H1 (cell line): ENCODE measurements around the gene MBNL1. TPM values are rescaled to one million over a fixed set of nuclear protein-coding genes. Genes with fewer than 3 reads are reported as not detected.
"Not testable (repeated sequence)": the region's sequence is repeated elsewhere in the genome, so short reads cannot be mapped to it uniquely, and the experiment has no call there.

Experiments used
- CTCF ChIA-PET: fragments of 300-600 bp; sonication (Branson Sonifier 250); formaldehyde crosslinking; loops from one replicate; lab custom pipeline; 2021; ENCODE audit not compliant: partially characterized antibody; lab: Charles Lee
- POLR2A ChIA-PET: fragments of 300-600 bp; sonication (Branson Sonifier 250); formaldehyde crosslinking; loops from one replicate; lab custom pipeline; 2021; ENCODE audit warnings: inconsistent platforms; ENCODE audit not compliant: partially characterized antibody; lab: Charles Lee
- DNase-seq, 2 experiments: peaks; one replicate each; pipeline versions ENCODE4 v3.0.0 to v3.0.0-alpha.2; 2010 to 2022; ENCODE audit warnings: low spot score in 2 of 2, low read depth in 1 of 2, mixed read lengths in 1 of 2
- FAIRE-seq: peaks from 2 replicates; lab custom pipeline; 2011; peaks lifted over from hg19 to GRCh38; lab: Jason Lieb, UNC
- H2AFZ ChIP-seq: 2 replicates; pipeline ENCODE4 v1.8.1; 2012; ENCODE audit warnings: low read length, inconsistent platforms
- H2AK5ac ChIP-seq: 2 replicates; pipeline ENCODE4 v1.6.1; 2013; ENCODE audit warnings: low read depth, low read length
- H2BK120ac ChIP-seq: replicated peaks from 2 replicates; pipeline ENCODE3; 2013; ENCODE audit warnings: low read depth, low read length, inconsistent platforms
- H2BK12ac ChIP-seq: 2 replicates; pipeline ENCODE4 v1.6.1; 2013; ENCODE audit warnings: low read depth, low read length
- H2BK15ac ChIP-seq: 2 replicates; pipeline ENCODE4 v1.6.1; 2013; ENCODE audit warnings: low read length
- H2BK20ac ChIP-seq: 2 replicates; pipeline ENCODE4 v1.6.1; 2013; ENCODE audit warnings: low read length
- H2BK5ac ChIP-seq: 2 replicates; pipeline ENCODE4 v1.6.1; 2013; ENCODE audit warnings: low read depth, low read length
- H3K14ac ChIP-seq: 2 replicates; pipeline ENCODE4 v1.6.1; 2013; ENCODE audit warnings: inconsistent platforms; ENCODE audit not compliant: insufficient read length
- H3K18ac ChIP-seq: 2 replicates; pipeline ENCODE4 v1.6.1; 2013; ENCODE audit warnings: low read length; ENCODE audit errors: extremely low read depth
- H3K23ac ChIP-seq: 2 replicates; pipeline ENCODE4 v1.6.1; 2013; ENCODE audit warnings: inconsistent platforms; ENCODE audit not compliant: insufficient read length
- H3K23me2 ChIP-seq: 2 replicates; pipeline ENCODE4 v1.6.1; 2013; ENCODE audit warnings: low read depth, low read length
- H3K27ac ChIP-seq: 2 replicates; pipeline ENCODE4 v1.6.1; 2011; ENCODE audit warnings: low read depth, low read length, inconsistent platforms
- H3K27me3 ChIP-seq, 4 experiments: replicated peaks in 1 of 4; 1 replicate in 1 of 4; 2 replicates in 3 of 4; pipeline versions ENCODE4 v1.6.1 to v1.8.1; 2011 to 2013; ENCODE audit warnings: low read length in 3 of 4, mild to moderate bottlenecking in 3 of 4, inconsistent platforms in 2 of 4, mixed read lengths in 2 of 4, moderate library complexity in 1 of 4; ENCODE audit not compliant: control insufficient read depth in 3 of 4, insufficient read depth in 3 of 4; ENCODE audit errors: extremely low read depth in 1 of 4
- H3K36me3 ChIP-seq, 4 experiments: 2 replicates each; pipeline versions ENCODE4 v1.6.1 to v1.8.1; 2011 to 2013; ENCODE audit warnings: mild to moderate bottlenecking in 4 of 4, low read length in 3 of 4, moderate library complexity in 2 of 4, control low read depth in 1 of 4, inconsistent platforms in 1 of 4; ENCODE audit not compliant: insufficient read depth in 4 of 4, control insufficient read depth in 2 of 4
- H3K4ac ChIP-seq: replicated peaks from 2 replicates; pipeline ENCODE3; 2013; ENCODE audit warnings: low read length, low read depth, mixed read lengths, inconsistent platforms; ENCODE audit not compliant: insufficient read length
- H3K4me1 ChIP-seq, 4 experiments: replicated peaks in 1 of 4; 1 replicate in 1 of 4; 2 replicates in 3 of 4; pipeline versions ENCODE4 v1.6.1 to v1.8.1; 2011 to 2013; ENCODE audit warnings: low read length in 3 of 4, inconsistent platforms in 2 of 4, mixed read lengths in 1 of 4; ENCODE audit not compliant: insufficient read depth in 4 of 4, control insufficient read depth in 3 of 4
- H3K4me2 ChIP-seq, 2 experiments: 2 replicates each; pipeline versions ENCODE4 v1.6.1 to v1.8.1; 2011 to 2013; ENCODE audit warnings: low read depth in 2 of 2, low read length in 2 of 2, control low read depth in 1 of 2, inconsistent platforms in 1 of 2, mild to moderate bottlenecking in 1 of 2; ENCODE audit not compliant: insufficient read depth in 1 of 2
- H3K4me3 ChIP-seq, 4 experiments: fragments of 200-600, 300-600 bp in 1 of 4; sonication (generic), shearing (Covaris generic), sonication (Bioruptor Twin) in 1 of 4; 2 replicates each; pipeline versions ENCODE4 v1.5.1 to v1.8.1; 2011 to 2016; ENCODE audit warnings: low read length in 4 of 4, low read depth in 3 of 4, control low read depth in 2 of 4, inconsistent platforms in 2 of 4, mild to moderate bottlenecking in 2 of 4, mixed read lengths in 1 of 4, moderate library complexity in 1 of 4; ENCODE audit not compliant: insufficient read depth in 2 of 4; ENCODE audit errors: extremely low read depth in 1 of 4
- H3K56ac ChIP-seq: replicated peaks from 2 replicates; pipeline ENCODE3; 2013; ENCODE audit warnings: low read depth, mild to moderate bottlenecking, mixed read lengths, low read length, inconsistent platforms; ENCODE audit not compliant: insufficient read length
- H3K79me1 ChIP-seq: 2 replicates; pipeline ENCODE4 v1.6.1; 2013; ENCODE audit warnings: low read depth, low read length, control low read depth
- H3K79me2 ChIP-seq, 2 experiments: 2 replicates each; pipeline versions ENCODE4 v1.6.1 to v1.8.1; 2012 to 2013; ENCODE audit warnings: low read length in 2 of 2, mild to moderate bottlenecking in 2 of 2, inconsistent platforms in 1 of 2; ENCODE audit not compliant: insufficient read depth in 2 of 2, control insufficient read depth in 1 of 2
- H3K9ac ChIP-seq, 4 experiments: replicated peaks in 1 of 4; 1 replicate in 1 of 4; 2 replicates in 3 of 4; pipeline versions ENCODE4 v1.6.1 to v1.8.1; 2011 to 2013; ENCODE audit warnings: low read depth in 3 of 4, low read length in 3 of 4, control low read depth in 2 of 4, mild to moderate bottlenecking in 2 of 4, moderate library complexity in 2 of 4, inconsistent platforms in 1 of 4; ENCODE audit errors: extremely low read depth in 1 of 4
- H3K9me3 ChIP-seq, 2 experiments: 2 replicates each; pipeline versions ENCODE4 v1.6.1 to v1.8.1; 2012 to 2013; ENCODE audit warnings: mild to moderate bottlenecking in 2 of 2, moderate library complexity in 2 of 2, control low read depth in 1 of 2, inconsistent platforms in 1 of 2, low read depth in 1 of 2, low read length in 1 of 2, mixed read lengths in 1 of 2; ENCODE audit not compliant: insufficient read depth in 2 of 2
- H4K20me1 ChIP-seq, 2 experiments: replicated peaks in 1 of 2; 2 replicates each; pipeline versions ENCODE3 to v1.8.1; 2011 to 2013; ENCODE audit warnings: inconsistent platforms in 2 of 2, low read length in 2 of 2, mild to moderate bottlenecking in 1 of 2; ENCODE audit not compliant: insufficient read depth in 2 of 2, control insufficient read depth in 1 of 2
- H4K5ac ChIP-seq: 2 replicates; pipeline ENCODE4 v1.6.1; 2013; ENCODE audit warnings: low read length, low read depth, mixed read lengths, inconsistent platforms; ENCODE audit not compliant: insufficient read length
- H4K8ac ChIP-seq: 2 replicates; pipeline ENCODE4 v1.8.0; 2013; ENCODE audit warnings: mild to moderate bottlenecking, moderate library complexity, low read length, inconsistent platforms; ENCODE audit not compliant: insufficient read depth; ENCODE audit errors: extremely low read depth
- H4K91ac ChIP-seq: replicated peaks from 2 replicates; pipeline ENCODE3; 2013; ENCODE audit warnings: low read length, mixed read lengths, inconsistent platforms; ENCODE audit not compliant: insufficient read length
- WGBS, 2 experiments: shearing (Covaris generic) in 1 of 2; methylation state at CpG; one replicate each; pipeline versions ENCODE4 v1.1.6 to v1.1.7; 2013 to 2015; ENCODE audit warnings: low lambda C conversion rate in 2 of 2, mixed read lengths in 2 of 2, inconsistent platforms in 1 of 2, low coverage in 1 of 2, missing lambda C conversion rate in 1 of 2; ENCODE audit not compliant: insufficient replicate concordance in 2 of 2, insufficient coverage in 1 of 2, insufficient read length in 1 of 2; ENCODE audit errors: extremely low coverage in 1 of 2, missing lambda C conversion rate in 1 of 2; 5-methylcytosine and 5-hydroxymethylcytosine counted together
- polyA plus RNA-seq, 7 experiments: library from polyadenylated mRNA; depleted of rRNA in 3 of 7; stranded (reverse) in 5 of 7; unstranded in 2 of 7; fragments of >200 nt in 5 of 7; fragments of 200-250 nt in 2 of 7; gene quantifications; 1 replicate in 5 of 7; 2 replicates in 1 of 7; 4 replicates in 1 of 7; pipeline versions ENCODE4 v1.2.1 to v1.2.3, GENCODE V29; 2011 to 2013; ENCODE audit warnings: missing spikeins in 2 of 7, mixed read lengths in 2 of 7
- total RNA-seq: library from RNA; stranded (reverse); fragmentation: NEBNext Ultra II Directional; extraction: Animal tissue kit (Norgen Biotek cat#: 25700); gene quantifications from 2 replicates; pipeline ENCODE4 v1.2.1, GENCODE V29; 2021

Gene MBNL1
- total and polyA plus RNA-seq, 2 of the 8 experiments (the other 6 are each of a cell fraction or from before 2014, with no cell fraction given), result 5.0 to 16.4 TPM

- H3K4ac ChIP-seq, H4K5ac ChIP-seq, H3K27me3 ChIP-seq, H3K14ac ChIP-seq, H2BK20ac ChIP-seq, H3K4me1 ChIP-seq, H3K36me3 ChIP-seq, H3K9ac ChIP-seq, DNase-seq, H2AFZ ChIP-seq, H3K79me1 ChIP-seq, H2BK120ac ChIP-seq, FAIRE-seq, H2BK12ac ChIP-seq, H3K18ac ChIP-seq, POLR2A ChIA-PET, H3K56ac ChIP-seq, H3K9me3 ChIP-seq, H3K23ac ChIP-seq, H4K8ac ChIP-seq, H2AK5ac ChIP-seq, H4K20me1 ChIP-seq, H3K4me3 ChIP-seq, H2BK15ac ChIP-seq, H3K23me2 ChIP-seq, H2BK5ac ChIP-seq, H3K4me2 ChIP-seq, CTCF ChIA-PET, H4K91ac ChIP-seq, H3K27ac ChIP-seq: not testable (repeated sequence)
- 100% methylated on average over 2 of the region's 2 CpGs; no CpG with 5 or more reads in 1 of the 2 experiments for WGBS, 2 experiments
- H3K79me2 ChIP-seq, result peaks cover 0 to 24% of the 10 kb centered on the region in 2 experiments; a peak in 2 of 4 replicates
Measured at GRCh38 chr3:152367192-152367591, 98.5 kb downstream of the MBNL1 start.

- not testable (repeated sequence) for DNase-seq, H3K36me3 ChIP-seq
- H3K79me2 ChIP-seq, result peaks cover 0 to 45% of the 10 kb centered on the region in 2 experiments; a peak in 2 of 4 replicates
Measured at GRCh38 chr3:152372633-152373032, 103.9 kb downstream of the MBNL1 start.

More at GRCh38 chr3:152372633-152373032, 103.9 kb downstream of the MBNL1 start:
- H3K23me2 ChIP-seq, H4K20me1 ChIP-seq, H2BK120ac ChIP-seq, H3K14ac ChIP-seq, H3K18ac ChIP-seq, H3K9me3 ChIP-seq, H2AK5ac ChIP-seq, H2BK5ac ChIP-seq, H4K91ac ChIP-seq, H3K27me3 ChIP-seq, H3K4me3 ChIP-seq, FAIRE-seq, H3K4ac ChIP-seq, H4K5ac ChIP-seq, H3K4me1 ChIP-seq, H4K8ac ChIP-seq, H3K27ac ChIP-seq, H3K23ac ChIP-seq, POLR2A ChIA-PET, H3K4me2 ChIP-seq, H2BK20ac ChIP-seq, H3K79me1 ChIP-seq, H2BK15ac ChIP-seq, H3K56ac ChIP-seq, H2AFZ ChIP-seq, H3K9ac ChIP-seq, H2BK12ac ChIP-seq: not testable (repeated sequence)
- CTCF ChIA-PET, result interaction anchor here (1.6 kb wide), 1 partner anchor 71 kb away, joined by 6 read pairs; no protein-coding TSS in a partner anchor
- WGBS, 2 experiments, result 97% methylated on average over 6 of the region's 6 CpGs; no CpG with 5 or more reads in 1 of the 2 experiments
